H9 (cell line): Measurements from ENCODE around the gene KIF7. TPM values are rescaled to one million over a fixed set of nuclear protein-coding genes. Genes with fewer than 3 reads are reported as not detected.

Source experiments
- DNase-seq: peaks from one replicate; pipeline ENCODE4 v3.0.0-alpha.2; 2017
- H2AFZ ChIP-seq: one replicate; pipeline ENCODE4 v1.6.1; 2013; ENCODE audit warnings: mild to moderate bottlenecking, low read length, control low read depth, moderate library complexity
- H2AK5ac ChIP-seq: 2 replicates; pipeline ENCODE4 v1.6.1; 2013; ENCODE audit warnings: low read length, control low read depth, mixed read lengths; ENCODE audit not compliant: insufficient read length
- H2BK120ac ChIP-seq: one replicate; pipeline ENCODE4 v1.6.1; 2013; ENCODE audit warnings: low read depth, mild to moderate bottlenecking, low read length, control low read depth, inconsistent platforms; ENCODE audit not compliant: poor library complexity, severe bottlenecking
- H2BK12ac ChIP-seq: 2 replicates; pipeline ENCODE4 v1.6.1; 2013; ENCODE audit warnings: low read length, control low read depth, mixed read lengths, low read depth; ENCODE audit not compliant: insufficient read length
- H2BK15ac ChIP-seq: 2 replicates; pipeline ENCODE4 v1.6.1; 2013; ENCODE audit warnings: low read depth, low read length, control low read depth
- H2BK20ac ChIP-seq: one replicate; pipeline ENCODE4 v1.6.1; 2013; ENCODE audit warnings: low read depth, mild to moderate bottlenecking, low read length, control low read depth, inconsistent platforms; ENCODE audit not compliant: poor library complexity, severe bottlenecking
- H2BK5ac ChIP-seq: 2 replicates; pipeline ENCODE4 v1.6.1; 2013; ENCODE audit warnings: low read length, control low read depth, mixed read lengths; ENCODE audit not compliant: insufficient read length
- H3K14ac ChIP-seq: 2 replicates; pipeline ENCODE4 v1.6.1; 2013; ENCODE audit warnings: low read length, control low read depth; ENCODE audit not compliant: insufficient read depth
- H3K18ac ChIP-seq: 2 replicates; pipeline ENCODE4 v1.6.1; 2013; ENCODE audit warnings: low read depth, mild to moderate bottlenecking, mixed read lengths, low read length, control low read depth; ENCODE audit not compliant: insufficient read length
- H3K23ac ChIP-seq: 2 replicates; pipeline ENCODE4 v1.6.1; 2013; ENCODE audit warnings: low read length, control low read depth, mixed read lengths, low read depth; ENCODE audit not compliant: insufficient read length
- H3K23me2 ChIP-seq: 2 replicates; pipeline ENCODE4 v1.6.1; 2013; ENCODE audit warnings: low read depth, mild to moderate bottlenecking, mixed read lengths, low read length, control low read depth; ENCODE audit not compliant: insufficient read length, poor library complexity, severe bottlenecking
- H3K27ac ChIP-seq: 2 replicates; pipeline ENCODE4 v1.5.1; 2013; ENCODE audit warnings: low read length, control low read depth, mixed read lengths, low read depth; ENCODE audit not compliant: insufficient read length
- H3K27me3 ChIP-seq: 2 replicates; pipeline ENCODE4 v1.6.1; 2013; ENCODE audit warnings: low read length, control low read depth, inconsistent platforms; ENCODE audit not compliant: insufficient read depth
- H3K4ac ChIP-seq: 2 replicates; pipeline ENCODE4 v1.6.1; 2013; ENCODE audit warnings: low read depth, mild to moderate bottlenecking, control low read depth, inconsistent platforms, low read length, moderate library complexity
- H3K4me1 ChIP-seq: 2 replicates; pipeline ENCODE4 v1.6.1; 2013; ENCODE audit warnings: low read length, control low read depth, inconsistent platforms; ENCODE audit not compliant: insufficient read depth
- H3K4me2 ChIP-seq: 2 replicates; pipeline ENCODE4 v1.6.1; 2013; ENCODE audit warnings: low read length, control low read depth, mixed read lengths; ENCODE audit not compliant: insufficient read length, insufficient read depth
- H3K56ac ChIP-seq: 2 replicates; pipeline ENCODE4 v1.6.1; 2013; ENCODE audit warnings: low read depth, mild to moderate bottlenecking, mixed read lengths, low read length, control low read depth; ENCODE audit not compliant: insufficient read length
- H3K79me1 ChIP-seq: 2 replicates; pipeline ENCODE4 v1.6.1; 2013; ENCODE audit warnings: low read depth, mild to moderate bottlenecking, moderate library complexity, low read length, control low read depth, inconsistent platforms; ENCODE audit not compliant: insufficient read depth, poor library complexity, severe bottlenecking
- H3K79me2 ChIP-seq: 2 replicates; pipeline ENCODE4 v1.6.1; 2013; ENCODE audit warnings: low read length, control low read depth, inconsistent platforms; ENCODE audit not compliant: insufficient read depth
- H3K9ac ChIP-seq: 2 replicates; pipeline ENCODE4 v1.6.1; 2013; ENCODE audit warnings: low read length, control low read depth, mixed read lengths; ENCODE audit not compliant: insufficient read length; ENCODE audit errors: extremely low read depth
- H3K9me3 ChIP-seq: one replicate; pipeline ENCODE4 v1.6.1; 2013; ENCODE audit warnings: low read depth, low read length, inconsistent platforms; ENCODE audit not compliant: control insufficient read depth
- H3T11ph ChIP-seq: one replicate; pipeline ENCODE4 v1.6.1; 2013; ENCODE audit warnings: mild to moderate bottlenecking, low read length, control low read depth, inconsistent platforms
- H4K20me1 ChIP-seq: one replicate; pipeline ENCODE4 v1.6.1; 2013; ENCODE audit not compliant: control insufficient read depth, insufficient read length, insufficient read depth
- H4K5ac ChIP-seq: 2 replicates; pipeline ENCODE4 v1.6.1; 2013; ENCODE audit warnings: low read depth, mild to moderate bottlenecking, mixed read lengths, low read length, control low read depth; ENCODE audit not compliant: insufficient read length
- H4K8ac ChIP-seq: replicated peaks from 2 replicates; pipeline ENCODE4 v1.6.1; 2013; ENCODE audit warnings: low read length, control low read depth, mixed read lengths, low read depth; ENCODE audit not compliant: insufficient read length
- H4K91ac ChIP-seq: 2 replicates; pipeline ENCODE4 v1.6.1; 2013; ENCODE audit warnings: low read depth, mild to moderate bottlenecking, moderate library complexity, mixed read lengths, low read length, control low read depth; ENCODE audit not compliant: insufficient read length
- H3K27ac Mint-ChIP-seq, 3 experiments: 2 replicates in 2 of 3; 3 replicates in 1 of 3; pipeline ENCODE4 v1.8.0; 2020 to 2021; ENCODE audit warnings: mixed read lengths in 3 of 3, mild to moderate bottlenecking in 1 of 3, moderate library complexity in 1 of 3
- H3K27me3 Mint-ChIP-seq: 2 replicates; pipeline ENCODE4 v1.8.0; 2021; ENCODE audit warnings: low read depth, mild to moderate bottlenecking, moderate library complexity, mixed read lengths
- H3K36me3 Mint-ChIP-seq, 3 experiments: 2 replicates in 2 of 3; 3 replicates in 1 of 3; pipeline ENCODE4 v1.8.0; 2020 to 2021; ENCODE audit warnings: low read depth in 3 of 3, mixed read lengths in 3 of 3; ENCODE audit not compliant: insufficient read depth in 1 of 3
- H3K4me1 Mint-ChIP-seq, 2 experiments: 2 replicates each; pipeline ENCODE4 v1.8.0; 2020; ENCODE audit warnings: mixed read lengths in 2 of 2
- H3K4me3 Mint-ChIP-seq, 2 experiments: 2 replicates in 1 of 2; 3 replicates in 1 of 2; pipeline ENCODE4 v1.8.0; 2020 to 2021; ENCODE audit warnings: mild to moderate bottlenecking in 2 of 2, mixed read lengths in 2 of 2, moderate library complexity in 1 of 2
- H3K9me3 Mint-ChIP-seq, 2 experiments: 2 replicates in 1 of 2; 3 replicates in 1 of 2; pipeline ENCODE4 v1.8.0; 2020; ENCODE audit warnings: mild to moderate bottlenecking in 2 of 2, mixed read lengths in 2 of 2, moderate library complexity in 1 of 2
- WGBS: extraction: QIAGEN DNeasy Blood & Tissue Kit; methylation state at CpG from one replicate; pipeline ENCODE4 v1.1.7; 2013; ENCODE audit warnings: missing lambda C conversion rate, low lambda C conversion rate, mixed read lengths; ENCODE audit not compliant: insufficient read length; ENCODE audit errors: extremely low coverage; 5-methylcytosine and 5-hydroxymethylcytosine counted together
- total RNA-seq: library from RNA; stranded (reverse); gene quantifications from 2 replicates; pipeline ENCODE4 v1.2.1, GENCODE V29; 2021
- TF ChIP-seq, protein P1 (sequence below): fragments of 200-600 bp; sonication (generic); conservative IDR thresholded peaks from 3 replicates; pipeline ENCODE4 v1.8.0; 2021; ENCODE audit warnings: antibody characterized with exemption, mild to moderate bottlenecking

The KIF7 gene
- total RNA-seq, 1 experiment from 2014 or later = 22.0 TPM

DNA sequence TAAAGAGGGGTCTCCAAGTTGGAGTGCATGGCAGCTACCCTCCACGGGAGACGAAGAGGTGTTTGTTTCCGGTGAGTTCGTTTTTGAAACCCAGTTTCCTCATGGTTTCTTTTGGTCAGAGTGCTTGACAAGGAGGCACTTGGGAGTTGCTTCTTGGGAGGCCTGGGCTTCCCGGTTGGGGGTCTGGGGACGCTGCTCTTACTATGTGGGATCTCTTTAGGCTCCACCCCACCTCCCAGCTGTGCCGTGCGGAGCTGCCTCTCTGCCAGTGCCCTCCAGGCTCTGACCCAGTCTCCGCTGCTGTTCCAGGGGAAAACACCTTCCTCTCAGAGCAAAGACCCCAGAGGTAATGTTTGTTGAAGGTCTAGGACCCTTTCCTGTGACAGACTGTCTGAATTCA, 29.6 kb downstream of the KIF7 start:
- peaks cover 81 to 98% (median 94%) of the 10 kb centered on the region in 3 experiments for H3K36me3 Mint-ChIP-seq

More for the DNA sequence above, 29.6 kb downstream of the KIF7 start:
- H2BK20ac ChIP-seq = no peak overlapping the region
- H3K27me3 Mint-ChIP-seq = no peaks in the 10 kb centered on the region
- WGBS = no CpG with 5 or more reads among the region's 9 CpGs
- H3K9ac ChIP-seq = no peak overlapping the region
- no peaks in the 10 kb centered on the region for H3K9me3 ChIP-seq
- no peak overlapping the region for H2BK5ac ChIP-seq
- no peaks in the 10 kb centered on the region for H4K20me1 ChIP-seq
- no peaks in the 10 kb centered on the region; the same call in 1 of the 2 replicates for H3K4me1 ChIP-seq
- no peak overlapping the region for H3T11ph ChIP-seq
- H2AK5ac ChIP-seq = no peak overlapping the region
- no peaks in the 10 kb centered on the region for H3K27me3 ChIP-seq
- H3K4me2 ChIP-seq = no peak overlapping the region
- H3K9me3 Mint-ChIP-seq = no peaks in the 10 kb centered on the region
- no peak overlapping the region for H2BK15ac ChIP-seq
- H3K79me2 ChIP-seq = no peaks in the 10 kb centered on the region
- no peak overlapping the region for H4K91ac ChIP-seq
- no peak overlapping the region for H3K23ac ChIP-seq
- H4K8ac ChIP-seq = no peak overlapping the region
- H2BK120ac ChIP-seq = no peak overlapping the region
- TF ChIP-seq, protein P1, sequence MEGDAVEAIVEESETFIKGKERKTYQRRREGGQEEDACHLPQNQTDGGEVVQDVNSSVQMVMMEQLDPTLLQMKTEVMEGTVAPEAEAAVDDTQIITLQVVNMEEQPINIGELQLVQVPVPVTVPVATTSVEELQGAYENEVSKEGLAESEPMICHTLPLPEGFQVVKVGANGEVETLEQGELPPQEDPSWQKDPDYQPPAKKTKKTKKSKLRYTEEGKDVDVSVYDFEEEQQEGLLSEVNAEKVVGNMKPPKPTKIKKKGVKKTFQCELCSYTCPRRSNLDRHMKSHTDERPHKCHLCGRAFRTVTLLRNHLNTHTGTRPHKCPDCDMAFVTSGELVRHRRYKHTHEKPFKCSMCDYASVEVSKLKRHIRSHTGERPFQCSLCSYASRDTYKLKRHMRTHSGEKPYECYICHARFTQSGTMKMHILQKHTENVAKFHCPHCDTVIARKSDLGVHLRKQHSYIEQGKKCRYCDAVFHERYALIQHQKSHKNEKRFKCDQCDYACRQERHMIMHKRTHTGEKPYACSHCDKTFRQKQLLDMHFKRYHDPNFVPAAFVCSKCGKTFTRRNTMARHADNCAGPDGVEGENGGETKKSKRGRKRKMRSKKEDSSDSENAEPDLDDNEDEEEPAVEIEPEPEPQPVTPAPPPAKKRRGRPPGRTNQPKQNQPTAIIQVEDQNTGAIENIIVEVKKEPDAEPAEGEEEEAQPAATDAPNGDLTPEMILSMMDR = no peak
- no peak overlapping the region for H4K5ac ChIP-seq
- H3K18ac ChIP-seq = no peak overlapping the region
- no peaks in the 10 kb centered on the region for H3K23me2 ChIP-seq
- H3K56ac ChIP-seq = no peak overlapping the region
- no peak overlapping the region for H2AFZ ChIP-seq
- peaks cover 0 to 4% of the 10 kb centered on the region in 2 experiments; a peak in 1 of 4 replicates for H3K4me1 Mint-ChIP-seq
- peak overlapping the region in 2 of 3 experiments; percentile 66 to 79; a peak in 3 of 7 replicates for H3K27ac Mint-ChIP-seq
- H3K27ac ChIP-seq = no peak overlapping the region
- no peak overlapping the region for H3K14ac ChIP-seq
- H2BK12ac ChIP-seq = no peak overlapping the region
- H3K4ac ChIP-seq = no peak overlapping the region
- no peak overlapping the region for H3K4me3 Mint-ChIP-seq
- no peaks in the 10 kb centered on the region for H3K79me1 ChIP-seq
- no peak for DNase-seq
